ENCODE results near the gene TSPAN13. TPM values are rescaled to one million over a fixed set of nuclear protein-coding genes. Genes with fewer than 3 reads are reported as not detected.
A peak's percentile ranks its signal among the peaks of the same experiment; 100 is the strongest.

TSPAN13 gene
- polyA plus RNA-seq, 6 donors from 2014 or later: 187 to 403 (median 268) TPM

DNA sequence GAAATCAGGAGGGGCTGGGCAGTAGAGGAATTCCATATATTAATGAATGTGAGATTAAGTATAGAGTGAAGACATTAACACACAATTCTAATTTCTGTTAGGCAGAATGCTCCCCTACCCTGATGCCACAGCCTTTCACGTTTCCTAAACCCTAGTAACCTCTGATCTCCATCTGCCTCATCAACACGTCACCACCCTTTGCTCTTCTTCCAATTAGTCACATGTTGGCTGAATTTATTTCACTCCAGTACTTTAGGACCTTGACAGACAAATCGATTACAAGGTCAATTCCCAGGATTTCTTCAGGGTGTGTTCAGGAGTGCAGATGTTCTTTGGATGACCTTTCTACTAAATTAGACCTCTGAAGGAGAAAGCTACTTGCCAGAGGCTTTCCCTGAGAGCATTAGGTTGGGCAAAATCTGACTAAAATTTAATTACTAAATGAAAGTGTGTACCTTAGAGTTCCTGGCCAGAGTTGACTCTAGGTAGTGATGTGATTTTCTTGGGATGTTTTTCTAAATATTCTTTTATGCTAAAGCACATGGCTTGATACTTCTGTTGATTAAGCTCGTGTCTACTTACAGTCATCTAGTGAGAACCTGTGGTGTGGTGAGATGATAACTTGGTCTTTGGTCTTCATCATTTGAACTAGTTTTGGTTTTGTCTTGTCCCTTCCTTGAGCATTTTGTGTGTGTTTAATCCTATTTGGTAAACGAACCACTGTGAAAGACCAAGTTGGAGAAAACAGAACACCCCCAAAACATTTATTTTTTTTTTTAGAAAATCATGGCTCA lies 38.5 kb downstream of the TSPAN13 start:
- no peak for ATAC-seq (ENCODE audit: low read depth in 2 of 2)

DNA sequence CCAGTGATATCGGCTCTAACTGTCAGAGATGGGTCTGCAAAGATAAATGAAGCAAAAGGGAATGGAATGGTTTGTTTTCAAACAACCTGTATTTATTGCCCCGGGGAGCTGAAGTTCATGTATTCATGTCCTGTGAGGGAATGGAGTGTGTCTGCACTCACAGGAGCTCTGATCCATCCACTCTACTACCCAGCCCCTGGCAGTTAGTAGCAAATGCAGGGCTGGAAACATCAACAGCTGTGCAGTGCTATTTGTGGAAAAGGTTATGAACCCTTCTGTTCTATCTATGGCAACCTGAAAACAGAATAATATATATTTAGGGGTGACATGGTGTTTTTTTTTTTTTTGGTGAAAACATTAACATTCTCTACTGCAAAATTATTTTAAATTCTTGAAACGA lies 41.4 kb downstream of the TSPAN13 start:
- Mint-ChIP-seq H3K36me3 (no peaks in the 10 kb centered on the region), H3K4me1 (peaks cover 0 to 4% (median 0%) of the 10 kb centered on the region in 3 donors), H3K4me3 (no peak overlapping the region), H3K27me3 (no peaks in the 10 kb centered on the region), H3K9me3 (peaks cover 0 to 2% (median 0%) of the 10 kb centered on the region in 7 donors), H3K27ac (no peak overlapping the region)
- no peak for ATAC-seq (ENCODE audit: low read depth in 2 of 2)
- DNase-seq: no peak

More for the DNA sequence above, 38.5 kb downstream of the TSPAN13 start:
- peaks cover 0 to 2% (median 0%) of the 10 kb centered on the region in 7 donors for H3K9me3 Mint-ChIP-seq
- no peak for DNase-seq
- no peaks in the 10 kb centered on the region for H3K27me3 Mint-ChIP-seq
- H3K4me3 Mint-ChIP-seq: no peak overlapping the region
- peaks cover 9 to 12% of the 10 kb centered on the region in 2 donors for H3K36me3 Mint-ChIP-seq
- peaks cover 0 to 11% (median 0%) of the 10 kb centered on the region in 3 donors for H3K4me1 Mint-ChIP-seq
- peak overlapping the region in 4 of 6 donors; percentile 2 to 79 (median 31) for H3K27ac Mint-ChIP-seq

DNA sequence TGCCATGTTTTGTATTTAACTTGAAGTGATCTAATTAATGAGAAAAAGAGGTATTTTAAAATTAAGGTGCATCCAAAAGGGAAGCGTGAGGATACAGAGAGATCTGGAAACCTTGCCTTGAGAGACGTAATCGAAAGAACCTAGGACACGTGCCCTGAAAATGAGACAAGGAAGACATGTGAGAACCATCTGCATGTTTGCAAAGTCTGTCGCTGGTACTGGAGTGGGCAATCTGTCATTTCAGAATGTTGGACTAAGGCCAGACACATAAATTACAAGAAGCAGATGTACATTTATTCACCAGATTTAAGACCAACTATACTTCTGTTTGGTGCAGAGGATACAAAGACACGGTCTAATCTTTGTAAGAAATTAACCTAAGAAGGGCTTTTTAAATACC lies 42.1 kb downstream of the TSPAN13 start:
- ATAC-seq (ENCODE audit: low read depth in 2 of 2) (no peak), DNase-seq (no peak)
- Mint-ChIP-seq H3K9me3 (peaks cover 0 to 2% (median 0%) of the 10 kb centered on the region in 7 donors), H3K4me1 (peaks cover 0 to 4% (median 0%) of the 10 kb centered on the region in 3 donors), H3K27me3 (no peaks in the 10 kb centered on the region), H3K36me3 (no peaks in the 10 kb centered on the region), H3K27ac (no peak overlapping the region), H3K4me3 (no peak overlapping the region)

DNA sequence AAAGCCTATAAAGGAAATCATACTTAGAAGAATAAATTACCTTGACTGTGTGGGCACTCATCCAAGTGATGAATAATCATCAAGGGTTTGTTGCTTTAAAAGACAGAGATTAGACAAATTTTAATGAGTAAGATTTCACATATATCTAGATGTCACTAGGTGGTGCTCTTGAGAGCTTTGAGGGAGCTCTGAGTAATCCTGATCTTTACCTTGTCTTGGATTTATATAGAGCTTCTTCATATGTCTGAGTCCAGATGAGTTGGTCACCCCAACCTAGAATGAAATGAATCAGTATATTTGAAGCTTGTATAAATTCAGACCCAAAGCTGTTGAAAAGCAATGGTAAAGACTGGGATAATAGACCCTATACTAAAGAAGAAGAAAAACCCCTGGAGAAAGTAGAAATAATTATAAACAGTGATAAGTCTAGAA lies 47.6 kb downstream of the TSPAN13 start:
- Mint-ChIP-seq H3K36me3 (no peaks in the 10 kb centered on the region), H3K4me3 (no peak overlapping the region), H3K27ac (no peak overlapping the region), H3K27me3 (no peaks in the 10 kb centered on the region), H3K4me1 (peaks cover 0 to 9% (median 0%) of the 10 kb centered on the region in 3 donors), H3K9me3 (no peaks in the 10 kb centered on the region)
- ATAC-seq (ENCODE audit: low read depth in 2 of 2) (peak; percentile 28 to 48), DNase-seq (no peak)

DNA sequence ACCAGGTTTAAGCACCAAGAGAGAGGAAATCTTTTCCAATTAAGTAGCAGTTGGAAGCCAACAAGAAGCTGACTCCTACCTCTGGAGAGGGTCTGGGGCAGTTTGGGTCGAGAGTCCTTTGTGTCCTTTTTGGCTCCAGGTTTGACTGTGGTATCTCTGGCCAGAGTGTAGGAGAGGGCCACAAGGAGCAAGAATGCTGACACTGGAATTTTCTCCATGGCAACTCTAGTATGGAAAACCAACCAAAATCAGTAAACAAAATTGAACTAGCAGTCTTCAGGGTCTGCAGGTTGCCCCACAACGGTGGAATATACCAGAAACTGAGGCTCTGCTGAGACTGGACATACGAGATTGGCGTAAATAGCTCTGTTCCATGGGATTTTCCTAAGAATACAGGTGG lies 48.0 kb downstream of the TSPAN13 start:
- H3K4me1 Mint-ChIP-seq: peaks cover 0 to 6% (median 0%) of the 10 kb centered on the region in 3 donors
- no peaks in the 10 kb centered on the region for H3K27me3 Mint-ChIP-seq
- no peaks in the 10 kb centered on the region for H3K9me3 Mint-ChIP-seq
- ATAC-seq (ENCODE audit: low read depth in 2 of 2): no peak
- no peak for DNase-seq
- no peak overlapping the region for H3K4me3 Mint-ChIP-seq
- H3K36me3 Mint-ChIP-seq: no peaks in the 10 kb centered on the region
- H3K27ac Mint-ChIP-seq: no peak overlapping the region

DNA sequence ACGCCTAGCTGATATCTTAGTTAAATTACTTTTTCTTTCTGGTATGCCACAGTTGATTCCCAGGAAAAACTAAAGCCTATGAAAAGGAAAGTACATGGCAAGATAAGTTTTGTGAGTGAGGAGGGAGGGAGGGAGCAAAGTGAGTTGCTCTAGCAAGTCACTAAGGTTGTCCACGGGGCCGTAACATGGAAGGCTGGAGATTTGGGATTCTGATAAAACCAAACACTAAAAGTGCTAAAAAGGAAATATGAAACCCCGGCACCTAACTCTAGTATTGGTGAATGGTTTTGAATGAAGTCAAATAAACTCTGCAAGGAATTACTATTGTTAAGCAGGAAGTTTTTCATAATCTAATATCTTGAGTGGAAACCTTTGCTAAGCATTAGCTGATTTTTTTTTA lies 49.6 kb downstream of the TSPAN13 start:
- peaks cover 0 to 6% (median 4%) of the 10 kb centered on the region in 3 donors for H3K27me3 Mint-ChIP-seq
- ATAC-seq (ENCODE audit: low read depth in 2 of 2) (no peak), DNase-seq (no peak)
- H3K9me3 Mint-ChIP-seq: no peaks in the 10 kb centered on the region
- peak overlapping the region in 1 of 6 donors; percentile 41 for H3K27ac Mint-ChIP-seq
- H3K4me1 Mint-ChIP-seq: peaks cover 0 to 5% (median 0%) of the 10 kb centered on the region in 3 donors
- H3K4me3 Mint-ChIP-seq: no peak overlapping the region
- no peaks in the 10 kb centered on the region for H3K36me3 Mint-ChIP-seq

DNA sequence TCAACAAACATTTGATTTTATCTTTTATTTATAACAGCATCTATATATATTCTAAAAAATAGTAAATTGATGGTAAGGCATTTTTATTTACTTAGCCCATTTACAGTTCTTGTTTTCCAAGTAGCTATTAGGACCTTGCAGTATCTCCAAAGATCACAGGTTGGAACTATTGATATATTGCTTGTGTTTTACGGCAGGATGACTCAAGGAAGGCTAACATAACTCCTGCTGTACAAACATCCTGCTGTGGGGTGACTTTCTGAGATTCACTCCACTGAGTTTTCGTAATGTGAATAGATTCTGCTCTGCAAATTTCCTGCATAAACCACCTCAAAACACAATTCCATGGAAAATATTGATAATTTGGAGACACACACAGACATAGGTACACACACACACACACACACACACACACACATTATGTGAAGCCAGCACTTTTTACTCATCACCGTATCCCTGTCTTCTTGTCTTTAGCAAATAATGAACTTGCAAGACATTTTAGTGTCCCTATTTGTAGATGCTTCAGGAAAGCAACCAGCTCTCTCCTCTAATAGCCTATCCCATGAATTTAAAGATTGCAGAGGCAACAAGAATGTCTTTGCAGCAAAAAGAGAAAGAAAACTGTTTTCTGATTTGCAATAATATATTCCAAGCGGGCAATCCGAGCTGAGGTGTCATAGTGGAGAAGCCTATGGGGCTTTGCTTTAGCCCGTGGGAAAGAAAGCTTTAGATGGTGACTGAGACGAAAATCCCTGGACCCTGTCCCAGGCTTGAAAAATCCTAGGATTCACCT lies 50.5 kb downstream of the TSPAN13 start:
- Mint-ChIP-seq H3K27me3 (peaks cover 0 to 6% (median 4%) of the 10 kb centered on the region in 3 donors), H3K9me3 (no peaks in the 10 kb centered on the region), H3K36me3 (no peaks in the 10 kb centered on the region)

DNA sequence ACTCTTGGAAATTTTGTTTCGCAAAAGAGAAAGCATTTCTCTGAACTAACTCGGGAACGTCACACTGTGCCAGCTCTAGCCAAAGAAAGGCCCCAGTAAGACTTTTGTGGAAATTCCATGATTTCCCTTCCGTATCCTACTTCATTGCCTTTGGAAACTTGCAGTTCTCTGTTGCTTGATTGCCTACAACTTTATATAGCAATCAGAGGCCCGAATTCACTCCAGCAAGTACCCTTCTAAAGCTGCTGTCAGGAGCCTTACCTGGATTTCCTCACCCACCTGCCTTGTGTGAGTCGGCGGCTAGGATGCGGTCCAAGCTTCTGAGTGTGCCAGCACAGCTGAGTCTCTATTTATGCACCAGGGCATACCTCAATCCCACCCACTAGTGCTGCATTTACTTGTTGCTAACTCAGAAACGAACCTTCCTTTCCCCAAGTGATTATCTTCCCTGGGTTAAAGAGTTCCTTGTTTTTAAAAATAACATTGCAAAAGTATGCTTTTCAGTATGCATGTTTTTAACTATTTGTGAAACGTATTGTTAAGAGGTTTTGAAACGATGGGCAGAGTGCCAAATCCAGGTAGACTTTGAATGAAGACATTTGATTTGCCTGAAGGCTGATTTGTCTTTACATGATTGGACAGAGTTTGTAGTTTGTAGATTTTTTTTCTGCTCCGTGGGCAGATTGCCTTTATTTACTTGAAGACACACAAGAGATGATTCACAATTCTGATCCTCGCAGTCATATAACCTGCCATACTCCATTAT lies 51.3 kb downstream of the TSPAN13 start, which contains the start of gene AGR2:
AGR2 (minus strand) TSS at position 326 of the 766 bp plus-strand sequence. CDS start 3,203 bp downstream, outside the sequence.
- Mint-ChIP-seq H3K4me1 (peaks cover 0 to 5% (median 0%) of the 10 kb centered on the region in 3 donors), H3K27ac (no peak within 1 kb of the TSS)

More for the DNA sequence above, 50.5 kb downstream of the TSPAN13 start:
- ATAC-seq (ENCODE audit: low read depth in 2 of 2): no peak
- H3K4me1 Mint-ChIP-seq: peaks cover 0 to 5% (median 0%) of the 10 kb centered on the region in 3 donors
- DNase-seq: no peak
- no peak overlapping the region for H3K4me3 Mint-ChIP-seq
- H3K27ac Mint-ChIP-seq: no peak overlapping the region

DNA sequence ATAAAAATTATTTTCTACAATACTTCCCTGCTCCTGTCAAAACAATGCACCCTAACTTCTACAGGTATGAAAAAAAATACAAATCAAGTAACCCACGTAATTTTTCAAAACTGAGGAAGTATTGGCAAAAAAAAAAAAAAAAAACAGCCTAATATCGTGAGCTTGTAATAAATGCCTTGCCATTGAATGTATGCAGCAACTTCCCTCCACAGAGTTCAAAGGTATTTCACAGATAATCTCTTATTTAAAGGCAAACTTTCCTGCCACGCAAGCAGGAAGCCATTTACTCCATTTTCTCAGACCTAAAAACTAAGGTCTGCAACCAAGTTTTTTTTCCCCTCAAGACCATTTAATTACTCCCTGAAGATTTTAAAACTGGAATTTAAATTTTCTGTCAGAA lies 51.9 kb downstream of the TSPAN13 start:
- Mint-ChIP-seq H3K27me3 (peaks cover 5 to 11% (median 6%) of the 10 kb centered on the region in 3 donors), H3K36me3 (no peaks in the 10 kb centered on the region), H3K4me3 (no peak overlapping the region), H3K4me1 (peaks cover 0 to 5% (median 0%) of the 10 kb centered on the region in 3 donors), H3K27ac (no peak overlapping the region), H3K9me3 (no peaks in the 10 kb centered on the region)
- DNase-seq: no peak
- ATAC-seq (ENCODE audit: low read depth in 2 of 2): no peak

More for the DNA sequence above, 51.3 kb downstream of the TSPAN13 start, which contains the start of gene AGR2:
- DNase-seq (no peak), ATAC-seq (ENCODE audit: low read depth in 2 of 2) (no peak)
- H3K9me3 Mint-ChIP-seq: no peaks in the 10 kb centered on the region
- H3K36me3 Mint-ChIP-seq: no peaks in the 10 kb centered on the region
- no peak within 1 kb of the TSS for H3K4me3 Mint-ChIP-seq
- peaks cover 5 to 10% (median 6%) of the 10 kb centered on the region in 3 donors for H3K27me3 Mint-ChIP-seq

DNA sequence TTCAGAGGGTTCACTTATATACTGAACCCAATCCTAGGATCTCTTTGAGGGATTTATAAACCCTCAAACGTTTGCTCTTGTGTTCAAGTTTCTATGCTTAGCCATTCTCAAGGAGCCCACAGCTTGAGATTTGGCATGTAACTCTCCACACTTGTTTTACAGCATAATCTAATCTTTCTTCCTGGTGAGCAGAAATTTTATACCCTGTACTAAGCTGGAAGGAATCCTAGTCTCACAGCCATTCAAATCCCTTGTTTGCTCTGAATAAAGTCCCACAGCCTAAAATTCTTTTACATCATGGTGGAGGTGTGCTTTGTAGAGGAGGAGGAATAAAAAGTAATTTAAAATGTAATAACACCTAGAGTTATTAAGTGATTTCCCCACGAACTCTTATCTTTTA lies 56.6 kb downstream of the TSPAN13 start:
- ATAC-seq (ENCODE audit: low read depth in 2 of 2): no peak
- H3K27ac Mint-ChIP-seq: no peak overlapping the region
- DNase-seq: no peak
- H3K4me1 Mint-ChIP-seq: no peaks in the 10 kb centered on the region
- H3K9me3 Mint-ChIP-seq: no peaks in the 10 kb centered on the region
- no peak overlapping the region for H3K4me3 Mint-ChIP-seq
- no peaks in the 10 kb centered on the region for H3K36me3 Mint-ChIP-seq
- H3K27me3 Mint-ChIP-seq: peaks cover 5 to 11% (median 6%) of the 10 kb centered on the region in 3 donors

DNA sequence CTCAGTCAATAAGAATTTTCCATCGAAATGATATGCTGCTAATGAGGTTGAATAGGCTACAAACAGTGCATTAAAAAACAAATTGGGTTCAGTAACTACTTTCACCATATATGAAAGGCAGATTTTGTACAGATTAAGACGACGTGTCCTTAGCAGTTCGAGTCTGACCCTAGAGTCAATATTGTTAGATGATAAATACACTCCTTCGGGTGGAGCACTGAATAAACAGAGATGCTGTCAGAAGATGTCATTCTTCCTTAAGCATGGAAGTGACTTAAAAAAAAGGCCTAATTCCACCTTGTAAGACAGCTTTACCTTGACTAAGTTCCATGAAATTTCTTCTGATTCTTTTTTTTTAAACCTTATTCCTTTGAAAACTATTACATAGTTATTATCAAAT lies 57.0 kb downstream of the TSPAN13 start:
- no peaks in the 10 kb centered on the region for H3K9me3 Mint-ChIP-seq
- H3K36me3 Mint-ChIP-seq: no peaks in the 10 kb centered on the region
- H3K27ac Mint-ChIP-seq: peak overlapping the region in 1 of 6 donors; percentile 23
- no peak overlapping the region for H3K4me3 Mint-ChIP-seq
- no peak for ATAC-seq (ENCODE audit: low read depth in 2 of 2)
- peaks cover 5 to 11% (median 6%) of the 10 kb centered on the region in 3 donors for H3K27me3 Mint-ChIP-seq
- DNase-seq: no peak
- H3K4me1 Mint-ChIP-seq: peaks cover 0 to 1% (median under 1%) of the 10 kb centered on the region in 3 donors

DNA sequence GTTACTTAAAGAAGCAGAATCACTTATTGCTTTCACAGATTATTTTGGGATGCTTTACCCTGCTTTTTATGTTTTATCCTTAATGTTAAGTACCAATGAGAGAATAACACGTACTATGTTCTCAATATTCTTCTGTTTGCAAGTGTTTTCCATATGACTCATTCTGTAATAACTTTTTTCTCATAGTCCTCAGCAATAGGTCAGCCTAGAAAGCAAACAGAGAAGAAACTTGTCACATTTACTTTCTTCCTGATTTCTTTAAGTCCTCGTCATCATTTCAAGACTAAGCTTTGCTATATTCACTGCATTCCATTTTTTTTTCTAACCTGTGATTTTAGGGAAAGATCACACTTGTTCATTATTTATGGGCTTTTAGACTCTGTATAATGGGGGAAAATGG lies 58.0 kb downstream of the TSPAN13 start:
- Mint-ChIP-seq H3K27ac (no peak overlapping the region), H3K27me3 (peaks cover 5 to 11% (median 6%) of the 10 kb centered on the region in 3 donors), H3K4me1 (peaks cover 7 to 11% (median 9%) of the 10 kb centered on the region in 3 donors), H3K9me3 (no peaks in the 10 kb centered on the region), H3K36me3 (no peaks in the 10 kb centered on the region), H3K4me3 (no peak overlapping the region)
- no peak for DNase-seq
- ATAC-seq (ENCODE audit: low read depth in 2 of 2): no peak

All from naive B cell (primary cell).